Erythroblast (primary cell): ENCODE measurements around the gene FXYD2.

Source experiments
- DNase-seq, 2 experiments: peaks; one replicate each; lab custom pipeline; 2025; lab: John Stamatoyannopoulos, UW
- GATA1 ChIP-seq: IDR thresholded peaks from 2 replicates; pipeline ENCODE4 v1.6.1; 2011; ENCODE audit warnings: low read depth, mild to moderate bottlenecking, control low read depth, low read length, moderate library complexity
- POLR2A ChIP-seq: IDR thresholded peaks from 2 replicates; pipeline ENCODE4 v1.6.1; 2011; ENCODE audit warnings: mild to moderate bottlenecking, low read length

FXYD2 gene

GRCh38 chr11:117849781-117850414 lies 25.4 kb upstream of the FXYD2 start:
- DNase-seq, result no peak

GRCh38 chr11:117843666-117844484 lies 19.3 kb upstream of the FXYD2 start:
- TF ChIP-seq POLR2A (no peak), GATA1 (no peak)

More at GRCh38 chr11:117849781-117850414, 25.4 kb upstream of the FXYD2 start:
- TF ChIP-seq POLR2A, result no peak
- no peak for TF ChIP-seq GATA1

GRCh38 chr11:117842131-117842941 lies 17.8 kb upstream of the FXYD2 start:
- no peak for TF ChIP-seq POLR2A
- TF ChIP-seq GATA1, result no peak
- DNase-seq, result no peak

More at GRCh38 chr11:117843666-117844484, 19.3 kb upstream of the FXYD2 start:
- DNase-seq, result peak; percentile 59 to 82

GRCh38 chr11:117841551-117842031 lies 17.0 kb upstream of the FXYD2 start:
- no peak for DNase-seq
- TF ChIP-seq POLR2A (no peak), GATA1 (no peak)

- DNase-seq, result no peak
- no peak for TF ChIP-seq GATA1
- no peak for TF ChIP-seq POLR2A
These were observed 16.5 kb upstream of the FXYD2 start for GRCh38 chr11:117840881-117841550.

- TF ChIP-seq GATA1, result no peak
- TF ChIP-seq POLR2A, result no peak
- no peak for DNase-seq
These were observed 15.6 kb upstream of the FXYD2 start for GRCh38 chr11:117839936-117840813.

GRCh38 chr11:117839380-117839881 lies 14.9 kb upstream of the FXYD2 start:
- TF ChIP-seq POLR2A, result no peak
- TF ChIP-seq GATA1, result no peak
- DNase-seq, result no peak

GRCh38 chr11:117838901-117839300 lies 14.4 kb upstream of the FXYD2 start:
- TF ChIP-seq POLR2A, result no peak
- no peak for TF ChIP-seq GATA1
- no peak for DNase-seq

GRCh38 chr11:117837791-117838190 lies 13.2 kb upstream of the FXYD2 start:
- DNase-seq, result no peak
- no peak for TF ChIP-seq POLR2A
- TF ChIP-seq GATA1, result no peak

- TF ChIP-seq GATA1, result no peak
- TF ChIP-seq POLR2A, result no peak
- DNase-seq, result no peak
These were observed 12.7 kb upstream of the FXYD2 start for GRCh38 chr11:117837070-117837776.

GRCh38 chr11:117836077-117836960 lies 11.8 kb upstream of the FXYD2 start:
- TF ChIP-seq GATA1 (no peak), POLR2A (no peak)
- no peak for DNase-seq
